ENCODE measurements around the gene FAM131A.

The FAM131A gene

DNA sequence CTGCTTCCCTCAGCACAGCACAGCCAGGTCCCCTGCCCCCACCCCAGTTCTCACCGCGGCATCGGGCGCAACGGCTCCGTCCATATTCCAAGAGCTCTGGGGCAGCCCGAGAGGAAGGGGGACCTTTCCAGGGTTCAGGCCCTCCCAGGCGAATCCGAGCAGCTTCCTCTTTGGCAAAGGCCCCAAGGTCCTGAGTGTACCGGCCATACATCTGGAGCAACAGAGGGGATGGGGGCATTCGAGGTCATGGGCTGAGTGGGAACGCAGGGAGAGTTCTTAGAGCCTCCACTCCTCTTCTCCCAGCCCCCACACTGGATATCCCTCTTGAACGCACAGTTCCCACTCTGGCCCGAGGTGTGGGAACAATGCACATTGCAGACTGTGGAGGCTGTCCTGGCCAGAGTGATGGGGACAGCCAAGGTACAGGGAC lies 21.5 kb downstream of the FAM131A start:
- no peak for DNase-seq

GRCh38 chr3:184359610-184360009 lies 22.2 kb downstream of the FAM131A start:
- DNase-seq: no peak

DNA sequence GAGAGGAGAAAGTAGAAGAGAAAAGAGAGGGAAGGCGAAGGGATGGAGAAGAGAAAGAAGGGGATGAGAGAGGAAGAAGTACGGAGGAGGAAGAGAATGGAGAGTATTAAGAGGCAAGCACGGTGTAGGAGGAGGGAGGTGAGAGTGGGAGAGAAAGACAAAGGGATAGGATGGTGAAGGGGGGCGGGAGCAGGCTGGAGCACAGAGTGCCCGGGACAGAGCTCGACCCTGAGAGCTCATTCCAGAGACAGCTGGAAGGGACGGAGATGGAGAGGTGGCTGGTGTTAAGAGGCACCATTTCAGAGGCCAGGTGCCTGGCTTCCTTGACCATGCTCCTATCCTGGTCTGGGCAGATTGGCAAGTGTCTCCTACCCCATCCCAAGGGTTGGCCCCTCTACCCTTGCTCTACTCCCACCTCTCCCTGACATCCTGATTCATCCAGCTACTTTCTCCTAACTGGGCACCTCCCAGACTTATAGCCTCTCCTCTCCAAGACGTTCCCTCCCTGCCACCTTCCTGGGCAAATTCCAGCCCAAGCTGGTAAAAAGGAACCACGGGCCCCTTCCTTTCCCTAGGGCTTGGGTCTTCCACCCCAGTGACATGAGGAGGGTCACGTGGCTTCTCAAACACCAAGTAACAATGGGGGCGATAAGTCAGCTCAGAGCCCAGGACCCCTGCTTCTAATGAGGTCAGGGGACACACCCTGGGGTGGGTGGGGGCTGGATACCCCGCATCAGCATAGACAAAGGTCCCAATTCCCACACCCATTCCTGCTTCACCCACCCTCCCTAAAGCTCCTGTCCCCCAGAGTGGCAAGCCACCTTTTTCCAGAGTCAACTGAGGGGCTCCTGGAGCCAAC lies 22.9 kb downstream of the FAM131A start:
- DNase-seq: peak; percentile 42

DNA sequence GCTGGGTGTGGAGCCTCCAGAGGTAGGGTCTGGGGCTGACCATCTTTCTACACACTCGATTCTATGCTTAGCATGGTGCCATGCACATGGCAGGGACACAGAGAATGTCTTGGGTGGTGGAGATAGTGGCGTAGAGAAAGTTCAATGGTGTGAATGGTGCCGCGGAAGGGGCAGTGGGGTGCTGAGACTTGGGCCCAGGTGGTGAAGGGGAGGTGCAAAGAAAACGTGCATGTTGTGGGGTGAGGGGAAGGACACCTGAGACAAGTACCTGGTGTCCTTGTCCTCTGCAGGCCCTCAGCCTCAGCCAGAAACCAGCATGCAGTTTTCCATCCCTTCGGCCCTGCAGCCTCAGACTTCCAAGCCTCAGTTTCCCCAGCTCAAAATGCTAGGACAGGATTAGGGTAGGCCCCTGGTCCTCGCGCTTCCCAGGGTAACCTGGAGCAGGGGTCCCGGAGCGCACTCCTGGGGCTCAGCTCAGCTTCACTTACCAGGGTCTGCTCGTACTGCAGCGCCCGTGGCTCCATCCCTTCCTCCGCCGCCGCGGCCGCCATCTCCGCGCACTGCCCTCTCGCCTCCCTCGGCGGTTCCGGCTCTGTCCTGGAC lies 23.6 kb downstream of the FAM131A start:
- DNase-seq: no peak

DNA sequence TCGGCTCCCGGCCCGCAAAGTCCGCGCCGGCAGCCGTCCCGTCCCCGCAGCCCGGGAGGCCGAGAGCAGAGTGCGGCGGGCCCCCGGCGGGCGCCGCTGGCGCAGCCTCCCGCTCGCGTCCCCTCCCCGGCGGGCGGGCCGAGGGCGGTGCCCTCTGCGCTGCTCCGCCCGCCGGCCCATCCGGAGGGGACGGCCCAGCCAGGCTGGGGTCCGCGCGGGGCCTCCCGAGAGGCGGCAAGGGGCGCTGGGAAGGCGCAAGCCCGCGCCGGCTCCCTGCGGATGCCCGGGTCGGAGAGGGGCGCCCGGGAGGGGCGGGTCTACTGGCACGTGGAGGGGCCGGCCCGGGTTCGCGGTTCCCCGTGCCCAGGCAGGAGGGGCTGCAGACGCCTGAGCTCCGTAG lies 24.1 kb downstream of the FAM131A start, which contains the start of the genes CLCN2 and POLR2H:
CLCN2 (minus strand) TSS at position 74 of the 400 bp plus-strand sequence. CDS start 126 bp downstream, outside the sequence.
POLR2H (plus strand) TSS at position 179 of the 400 bp plus-strand sequence. CDS start 1,783 bp downstream, outside the sequence.
- DNase-seq: no peak

DNA sequence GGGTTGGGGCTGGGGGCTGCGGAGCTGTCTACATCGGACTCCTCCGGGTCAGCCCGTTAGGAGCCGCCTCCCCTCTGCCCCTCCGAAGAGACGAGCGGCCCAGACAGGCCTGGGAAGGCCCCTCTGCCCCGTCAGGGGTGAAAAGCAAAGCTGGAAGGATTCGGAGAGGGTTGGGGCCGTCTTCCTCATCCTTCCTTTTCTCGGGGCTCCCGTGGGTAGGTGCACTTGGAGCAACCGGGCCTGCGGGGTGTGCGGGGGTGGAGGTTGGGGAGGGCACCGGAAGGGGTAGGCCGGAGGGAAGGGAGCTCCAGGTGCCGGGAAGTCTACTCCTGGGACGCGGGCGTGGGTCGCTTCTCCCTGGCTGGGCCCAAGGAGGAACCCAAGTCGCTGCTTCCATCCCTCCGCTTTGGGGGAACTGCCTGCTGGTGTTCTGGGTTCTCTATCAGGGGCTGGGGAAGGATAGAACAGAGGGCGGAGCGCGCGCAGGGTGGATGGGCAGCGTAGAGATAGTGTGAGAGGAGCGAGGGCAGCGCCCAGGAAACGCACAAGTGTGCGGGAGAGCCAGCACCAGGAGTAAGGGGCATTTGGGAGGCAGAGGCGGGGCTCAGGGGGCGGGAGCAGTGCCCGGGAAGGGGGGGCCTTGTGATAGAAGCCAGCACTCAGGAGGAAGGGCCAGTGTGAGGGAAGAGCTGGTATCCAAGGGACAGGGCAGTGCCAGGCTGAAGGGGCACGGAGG lies 24.7 kb downstream of the FAM131A start:
- DNase-seq: peak; percentile 87

DNA sequence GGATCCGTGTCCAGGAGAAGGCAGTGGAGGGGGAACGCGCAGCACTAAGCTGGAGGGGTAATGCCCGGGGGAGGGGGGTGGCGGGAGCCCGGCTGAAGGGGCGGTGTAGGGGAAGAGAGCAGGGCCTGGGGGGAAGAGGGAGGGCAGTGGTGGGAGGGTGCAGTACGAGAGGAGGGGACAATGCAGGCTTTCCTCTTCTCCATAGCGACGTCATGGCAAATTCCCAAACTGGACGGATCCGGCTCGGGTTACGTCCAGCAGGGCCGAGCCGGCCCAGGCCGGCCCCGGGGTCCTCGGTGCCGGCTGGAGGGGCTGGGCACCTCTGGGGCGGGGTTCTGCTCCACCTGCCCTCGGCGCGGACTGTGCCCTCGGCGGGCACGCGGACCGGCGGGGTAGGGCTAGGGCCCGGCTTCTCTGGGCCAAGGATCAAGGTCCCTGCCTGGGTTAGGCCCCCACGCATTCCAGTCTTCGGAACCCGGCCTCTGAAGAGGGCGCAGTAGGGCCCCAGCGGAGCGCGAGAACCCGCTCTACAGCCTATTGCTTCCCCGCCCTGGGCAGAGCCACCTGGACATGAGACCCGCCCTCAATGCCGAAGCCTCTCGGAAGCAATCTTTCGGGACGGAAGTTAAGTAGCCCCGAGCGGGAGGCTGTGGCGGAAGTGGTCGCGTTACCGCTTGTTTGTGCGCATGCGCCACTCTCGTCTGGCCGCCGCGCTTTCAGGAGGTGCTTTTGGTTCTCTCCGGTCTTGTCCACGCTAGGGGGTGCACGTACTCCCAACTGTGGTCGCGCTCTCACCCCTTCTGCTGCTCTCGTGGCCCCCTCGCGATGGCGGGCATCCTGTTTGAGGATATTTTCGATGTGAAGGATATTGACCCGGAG lies 25.5 kb downstream of the FAM131A start:
- peak; percentile 98 for DNase-seq

GRCh38 chr3:184366619-184367289 lies 29.4 kb downstream of the FAM131A start:
- peak; percentile 38 for DNase-seq

DNA sequence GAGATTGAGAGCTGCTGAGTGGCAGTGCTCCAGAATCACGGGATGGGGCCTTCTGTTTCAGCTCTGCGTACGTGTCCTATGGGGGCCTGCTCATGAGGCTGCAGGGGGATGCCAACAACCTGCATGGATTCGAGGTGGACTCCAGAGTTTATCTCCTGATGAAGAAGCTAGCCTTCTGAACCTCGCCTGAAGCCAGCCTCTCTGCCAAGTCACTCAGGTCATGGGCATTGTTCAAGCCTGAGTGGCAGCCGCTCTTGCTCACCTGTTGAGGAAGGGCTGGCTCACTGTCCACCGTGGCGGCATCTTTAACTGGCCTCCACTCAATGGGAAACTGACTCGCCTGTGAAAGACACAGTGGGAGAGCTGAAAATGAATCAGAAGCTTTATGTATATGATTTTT lies 30.7 kb downstream of the FAM131A start:
- DNase-seq: no peak

DNA sequence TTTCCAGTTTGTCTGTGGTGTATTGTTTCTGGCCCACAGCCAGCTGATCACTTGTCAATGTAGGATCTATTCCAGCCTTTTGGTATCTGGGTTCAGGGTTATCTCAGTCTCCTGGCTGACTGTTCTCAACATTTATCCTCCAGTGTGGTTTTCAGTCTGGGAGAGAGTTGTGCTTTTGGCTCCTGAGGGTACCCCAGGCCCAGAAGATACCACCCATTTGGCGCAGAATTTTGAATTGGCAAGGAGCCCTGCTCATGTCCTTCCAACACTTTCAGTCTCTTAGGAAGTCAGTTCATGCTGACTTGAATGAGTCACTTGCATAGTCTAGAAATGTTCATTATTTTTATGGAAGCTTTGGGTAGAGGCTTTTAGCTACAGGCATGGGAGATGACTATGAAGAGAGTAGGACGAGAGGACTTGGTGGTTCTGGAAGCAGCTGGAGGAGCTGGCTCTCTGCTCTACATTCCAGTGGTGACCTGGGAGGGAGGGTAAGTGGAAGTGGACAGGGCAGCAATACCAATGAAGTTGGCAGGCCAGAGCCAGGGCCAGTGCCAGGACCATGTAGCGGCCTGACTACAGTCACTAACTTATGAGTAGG lies 31.3 kb downstream of the FAM131A start:
- no peak for DNase-seq

DNA sequence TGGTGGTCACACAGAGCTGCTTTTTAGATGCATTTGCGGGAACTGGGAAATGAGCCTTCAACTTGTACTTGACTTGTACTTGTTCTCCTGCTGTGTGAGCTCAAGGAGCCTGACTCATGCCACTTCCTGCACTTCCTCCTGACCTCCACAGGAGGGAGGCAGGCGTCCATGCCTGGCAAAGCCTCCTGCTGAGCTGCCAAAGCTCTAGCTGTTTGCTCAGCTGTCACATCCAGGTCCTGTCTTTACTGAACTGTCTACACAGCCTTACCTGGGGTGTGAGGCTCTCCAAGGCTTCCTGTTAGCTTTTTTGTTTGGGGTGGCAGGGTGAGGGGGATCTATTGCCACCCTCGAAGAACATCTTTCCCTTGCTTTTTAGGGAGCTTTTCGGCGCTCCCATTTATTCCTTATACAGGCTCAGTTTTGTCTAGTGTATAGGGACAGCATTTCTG lies 34.2 kb downstream of the FAM131A start:
- peak; percentile 90 for DNase-seq

DNA sequence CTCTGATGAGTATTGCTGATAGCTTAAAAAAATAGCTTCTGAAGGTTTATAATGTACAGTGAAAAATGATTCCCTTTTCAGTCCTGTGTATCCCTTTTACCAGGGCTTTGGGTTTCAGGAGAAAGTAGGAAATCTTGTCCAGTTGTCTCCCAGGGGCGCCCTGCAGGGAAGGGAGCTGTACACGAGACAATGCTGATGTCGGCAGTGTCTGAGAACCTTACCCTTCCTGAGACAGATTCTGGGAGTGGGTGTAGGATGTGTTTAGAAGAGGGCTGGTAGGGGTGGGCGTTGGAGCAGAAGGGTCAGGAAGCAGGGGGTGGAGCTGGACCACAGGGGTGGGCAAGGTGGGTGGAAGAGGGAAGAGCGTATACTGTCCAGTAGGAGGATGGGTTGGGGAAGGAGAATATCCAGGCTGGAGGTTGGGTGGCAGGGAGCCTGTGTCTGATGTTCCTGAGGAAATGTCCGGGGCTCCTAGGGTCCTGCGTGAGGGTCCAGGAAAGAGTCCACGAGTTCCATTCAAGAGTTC lies 35.0 kb downstream of the FAM131A start:
- DNase-seq: no peak

DNA sequence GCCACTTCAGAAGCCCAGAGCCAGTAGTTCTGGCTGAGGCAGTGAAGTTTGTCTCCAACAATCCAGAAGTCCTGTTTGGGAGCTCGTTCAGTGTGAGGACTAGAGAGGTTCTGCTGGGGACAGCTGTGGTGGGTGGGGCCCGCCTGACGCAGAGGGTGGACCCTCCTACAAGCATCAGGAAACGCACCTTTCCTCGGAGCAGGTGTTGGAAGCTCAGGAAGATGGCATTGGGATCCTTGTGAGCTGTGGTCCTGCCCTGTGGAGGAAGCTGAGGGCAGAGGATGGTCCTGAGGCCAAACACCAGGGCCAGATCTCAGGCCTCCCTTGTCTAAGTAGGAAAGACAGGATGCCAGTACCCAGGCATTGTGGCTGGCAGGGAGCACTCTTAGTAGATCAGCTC lies 35.5 kb downstream of the FAM131A start:
- DNase-seq: no peak

DNA sequence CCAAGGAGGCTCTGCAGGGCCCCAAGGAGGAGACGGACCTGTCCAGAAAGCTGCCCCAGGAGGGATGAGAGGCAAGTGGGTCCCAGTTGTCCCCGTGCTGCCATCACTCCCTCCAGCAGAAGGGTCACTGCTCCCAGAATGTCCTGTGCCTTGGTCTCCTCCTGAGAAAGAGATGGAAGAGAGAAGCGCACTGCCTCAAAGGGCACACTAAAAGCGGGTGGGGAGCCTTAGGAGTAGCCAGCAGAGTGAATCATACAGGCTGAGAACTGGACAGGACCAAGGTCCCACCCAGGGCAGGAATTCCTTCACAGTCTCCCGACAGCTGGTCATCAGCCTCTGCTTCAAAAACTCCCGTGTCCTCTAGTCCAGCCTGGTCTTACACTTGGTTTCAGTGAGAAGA lies 36.0 kb downstream of the FAM131A start:
- DNase-seq: no peak

DNA sequence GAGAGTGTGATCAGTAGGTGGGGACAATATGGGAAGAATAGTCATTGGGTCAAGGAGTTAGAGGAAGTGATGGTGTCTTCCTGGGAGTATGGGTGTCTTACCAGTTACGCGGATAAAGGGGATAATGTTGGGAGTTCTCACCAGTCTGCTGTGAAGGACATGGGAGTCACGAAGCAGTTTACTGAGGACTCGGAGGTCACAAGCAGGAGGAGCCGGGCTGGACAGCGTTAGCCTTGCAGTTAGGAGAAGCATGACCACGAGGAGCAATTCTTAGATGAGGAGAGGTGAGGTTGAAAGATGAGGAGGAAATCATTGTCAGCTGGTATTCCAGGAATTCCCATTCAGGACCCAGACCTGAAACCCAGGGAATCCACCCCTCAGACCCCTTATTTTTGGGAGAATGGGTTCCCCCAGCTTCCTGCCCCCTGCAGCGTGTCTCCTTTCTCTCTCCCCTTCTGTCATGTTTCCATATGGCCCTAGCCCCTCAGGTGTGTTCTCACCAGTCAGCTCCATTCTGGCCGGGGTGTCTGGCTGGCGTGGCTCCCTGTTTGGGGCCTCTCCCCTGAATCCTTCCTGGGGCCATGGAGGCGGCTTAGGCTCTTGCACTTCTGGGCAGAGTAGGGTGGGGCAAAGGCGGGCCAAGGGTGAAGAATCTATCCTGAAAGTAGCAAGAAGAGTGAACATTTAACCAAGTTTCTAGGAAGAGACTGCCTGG lies 38.5 kb downstream of the FAM131A start:
- DNase-seq: no peak

GRCh38 chr3:184377374-184377773 lies 40.0 kb downstream of the FAM131A start:
- DNase-seq: no peak

GRCh38 chr3:184377882-184378445 lies 40.6 kb downstream of the FAM131A start, which contains the start of gene THPO:
THPO (minus strand) TSS chr3:184378207; CDS start chr3:184376259, 1,948 bp downstream.
- DNase-seq: no peak

DNA sequence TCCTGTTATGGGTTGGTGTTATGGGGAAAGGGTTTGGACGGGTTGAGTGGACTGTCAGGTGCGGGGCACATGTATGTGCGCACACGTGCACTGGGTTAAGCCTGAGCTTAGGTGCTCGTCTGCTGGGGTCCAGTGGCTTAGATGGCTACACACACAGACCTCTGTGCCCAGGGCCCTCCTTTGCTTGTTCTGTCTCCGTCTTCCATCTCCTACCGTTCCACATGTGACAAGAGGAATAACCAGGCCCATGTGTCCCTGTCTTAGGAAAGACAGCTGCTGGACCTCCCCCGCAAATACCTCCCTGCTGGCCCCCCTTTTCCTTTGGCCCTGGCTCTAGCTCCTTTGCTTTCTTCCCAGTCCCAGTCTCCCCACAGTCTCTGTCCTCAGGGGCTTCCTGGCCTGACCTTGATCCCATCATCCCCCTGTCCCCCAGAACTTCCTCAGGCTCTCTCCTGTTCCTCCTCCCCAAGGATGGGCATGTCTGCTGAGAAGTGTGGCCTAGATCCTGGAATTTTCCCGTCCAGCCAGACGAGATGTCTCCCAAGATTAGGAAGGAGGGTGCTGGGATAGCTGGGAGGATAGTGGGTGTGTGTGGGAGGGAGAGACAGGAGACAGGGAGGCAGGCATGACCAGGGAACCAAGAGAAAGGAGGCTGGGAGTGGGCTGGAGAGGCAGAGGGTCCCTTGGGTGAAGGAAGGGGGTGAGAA lies 41.4 kb downstream of the FAM131A start:
- DNase-seq: no peak
